HepG2 (cell line): ENCODE results near the gene HOMEZ. TPM values are rescaled to one million over a fixed set of nuclear protein-coding genes. Genes with fewer than 3 reads are reported as not detected.
A peak's percentile ranks its signal among the peaks of the same experiment; 100 is the strongest.

Experiments used
- CC2D1A ChIP-seq: sonication (generic); formaldehyde crosslinking; IDR thresholded peaks from 2 replicates; pipeline ENCODE4 v1.8.1; 2023; ENCODE audit warnings: mild to moderate bottlenecking, missing genetic modification reagents
- DBP ChIP-seq: sonication (generic); formaldehyde crosslinking; IDR thresholded peaks from 2 replicates; pipeline ENCODE4 v1.4.0; 2020; ENCODE audit warnings: missing genetic modification reagents; ENCODE audit errors: not compliant biosample characterization
- FOSL1 ChIP-seq: sonication (generic); formaldehyde crosslinking; IDR thresholded peaks from 2 replicates; pipeline ENCODE4 v1.9.0; 2021; ENCODE audit warnings: missing genetic modification reagents, borderline replicate concordance
- GABPA ChIP-seq, 2 experiments: IDR thresholded peaks; 2 replicates each; pipeline ENCODE4 v1.6.1; 2011 to 2016; ENCODE audit warnings: low read depth in 2 of 2, low read length in 1 of 2, missing biosample characterization in 1 of 2, missing genetic modification characterization in 1 of 2
- ISL2 ChIP-seq: sonication (generic); formaldehyde crosslinking; IDR thresholded peaks from 2 replicates; pipeline ENCODE4 v1.5.0; 2020; ENCODE audit warnings: missing genetic modification reagents
- MTF2 ChIP-seq: sonication (generic); formaldehyde crosslinking; IDR thresholded peaks from 2 replicates; pipeline ENCODE4 v1.5.0; 2020; ENCODE audit warnings: missing genetic modification reagents, borderline replicate concordance
- NFE2L1 ChIP-seq: sonication (generic); formaldehyde crosslinking; IDR thresholded peaks from 2 replicates; pipeline ENCODE4 v1.4.0; 2020; ENCODE audit warnings: missing genetic modification reagents, mild to moderate bottlenecking, borderline replicate concordance
- PBX2 ChIP-seq: IDR thresholded peaks from 2 replicates; pipeline ENCODE4 v1.6.1; 2016; ENCODE audit warnings: control low read depth
- PLRG1 ChIP-seq: fragments of 450-650 bp; conservative IDR thresholded peaks from 2 replicates; pipeline ENCODE4 v1.6.1; 2016
- PRMT3 ChIP-seq: sonication (generic); formaldehyde crosslinking; IDR thresholded peaks from 2 replicates; pipeline ENCODE4 v1.8.1; 2022; ENCODE audit warnings: low read depth, mild to moderate bottlenecking, moderate library complexity, missing genetic modification reagents, borderline replicate concordance
- ZBTB49 ChIP-seq: sonication (generic); formaldehyde crosslinking; IDR thresholded peaks from 2 replicates; pipeline ENCODE4 v1.4.0; 2020; ENCODE audit warnings: missing genetic modification reagents, borderline replicate concordance
- ZFP91 ChIP-seq: sonication (generic); formaldehyde crosslinking; IDR thresholded peaks from 2 replicates; pipeline ENCODE4 v1.9.0; 2022; ENCODE audit warnings: missing genetic modification reagents, mild to moderate bottlenecking, borderline replicate concordance
- ZNF644 ChIP-seq: IDR thresholded peaks from 2 replicates; pipeline ENCODE4 v1.6.1; 2016; ENCODE audit warnings: low read depth
- ZNF7 ChIP-seq: IDR thresholded peaks from 2 replicates; pipeline ENCODE4 v1.6.1; 2016; ENCODE audit warnings: missing biosample characterization, missing genetic modification reagents
- polyA plus RNA-seq, 8 experiments: library from polyadenylated mRNA; depleted of rRNA in 3 of 8; stranded (reverse) in 7 of 8; unstranded in 1 of 8; fragments of >200 nt; fragmentation: Illumina TruSeq in 4 of 8; extraction: Trizol in 4 of 8; gene quantifications; 2 replicates each; pipeline versions ENCODE4 v1.2.1 to v1.2.3, GENCODE V29; 2011 to 2016; ENCODE audit warnings: low read depth in 4 of 8, missing spikeins in 1 of 8, mixed read lengths in 1 of 8; ENCODE audit not compliant: insufficient read depth in 1 of 8
- total RNA-seq, 5 experiments: library from RNA; depleted of rRNA; stranded (reverse); fragments of >200 nt; fragmentation: Illumina TruSeq; extraction: Trizol; gene quantifications; 2 replicates each; pipeline ENCODE4 v1.2.3, GENCODE V29; 2016; ENCODE audit warnings: low read depth in 1 of 5
- TF ChIP-seq, protein P1 (sequence below): sonication (generic); formaldehyde crosslinking; IDR thresholded peaks from 2 replicates; pipeline ENCODE4 v1.8.0; 2022; ENCODE audit warnings: mild to moderate bottlenecking, missing genetic modification reagents
- TF ChIP-seq, protein P2 (sequence below): sonication (generic); formaldehyde crosslinking; IDR thresholded peaks from 2 replicates; pipeline ENCODE4 v1.5.0; 2020; ENCODE audit warnings: mild to moderate bottlenecking, missing genetic modification reagents, borderline replicate concordance
- TF ChIP-seq, protein P3 (sequence below): sonication (generic); formaldehyde crosslinking; IDR thresholded peaks from 2 replicates; pipeline ENCODE4 v1.5.0; 2020; ENCODE audit warnings: missing genetic modification reagents

The HOMEZ gene
- total and polyA plus RNA-seq, 2 of the 13 experiments (the other 11 are each of a cell fraction or from before 2014, with no cell fraction given), result 14.5 to 31.8 TPM

- TF ChIP-seq ZBTB49 (CRISPR knock-in tag) (no peak), GABPA (IDR thresholded peaks at IDR 0.05; ENCODE audit: low read depth, low read length) (no peak), GABPA (CRISPR knock-in tag; IDR thresholded peaks at IDR 0.05; ENCODE audit: low read depth) (no peak), ZNF644 (CRISPR knock-in tag) (0 out of 2 replicates have a peak, but pooled peaks have one; percentile 43), FOSL1 (no peak), ZNF7 (CRISPR knock-in tag) (no peak), ZFP91 (CRISPR knock-in tag) (peak; percentile 72; the same call in 1 of the 2 replicates), NFE2L1 (CRISPR knock-in tag) (0 out of 2 replicates have a peak, but pooled peaks have one; percentile 57), MTF2 (CRISPR knock-in tag) (no peak), PLRG1 (no peak), PRMT3 (CRISPR knock-in tag) (no peak), DBP (no peak), PBX2 (CRISPR knock-in tag) (no peak), ISL2 (CRISPR knock-in tag) (no peak), CC2D1A (CRISPR knock-in tag) (0 out of 2 replicates have a peak, but pooled peaks have one; percentile 83)
- TF ChIP-seq, protein P1, sequence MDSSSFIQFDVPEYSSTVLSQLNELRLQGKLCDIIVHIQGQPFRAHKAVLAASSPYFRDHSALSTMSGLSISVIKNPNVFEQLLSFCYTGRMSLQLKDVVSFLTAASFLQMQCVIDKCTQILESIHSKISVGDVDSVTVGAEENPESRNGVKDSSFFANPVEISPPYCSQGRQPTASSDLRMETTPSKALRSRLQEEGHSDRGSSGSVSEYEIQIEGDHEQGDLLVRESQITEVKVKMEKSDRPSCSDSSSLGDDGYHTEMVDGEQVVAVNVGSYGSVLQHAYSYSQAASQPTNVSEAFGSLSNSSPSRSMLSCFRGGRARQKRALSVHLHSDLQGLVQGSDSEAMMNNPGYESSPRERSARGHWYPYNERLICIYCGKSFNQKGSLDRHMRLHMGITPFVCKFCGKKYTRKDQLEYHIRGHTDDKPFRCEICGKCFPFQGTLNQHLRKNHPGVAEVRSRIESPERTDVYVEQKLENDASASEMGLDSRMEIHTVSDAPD (CRISPR knock-in tag), result no peak
- TF ChIP-seq, protein P2, sequence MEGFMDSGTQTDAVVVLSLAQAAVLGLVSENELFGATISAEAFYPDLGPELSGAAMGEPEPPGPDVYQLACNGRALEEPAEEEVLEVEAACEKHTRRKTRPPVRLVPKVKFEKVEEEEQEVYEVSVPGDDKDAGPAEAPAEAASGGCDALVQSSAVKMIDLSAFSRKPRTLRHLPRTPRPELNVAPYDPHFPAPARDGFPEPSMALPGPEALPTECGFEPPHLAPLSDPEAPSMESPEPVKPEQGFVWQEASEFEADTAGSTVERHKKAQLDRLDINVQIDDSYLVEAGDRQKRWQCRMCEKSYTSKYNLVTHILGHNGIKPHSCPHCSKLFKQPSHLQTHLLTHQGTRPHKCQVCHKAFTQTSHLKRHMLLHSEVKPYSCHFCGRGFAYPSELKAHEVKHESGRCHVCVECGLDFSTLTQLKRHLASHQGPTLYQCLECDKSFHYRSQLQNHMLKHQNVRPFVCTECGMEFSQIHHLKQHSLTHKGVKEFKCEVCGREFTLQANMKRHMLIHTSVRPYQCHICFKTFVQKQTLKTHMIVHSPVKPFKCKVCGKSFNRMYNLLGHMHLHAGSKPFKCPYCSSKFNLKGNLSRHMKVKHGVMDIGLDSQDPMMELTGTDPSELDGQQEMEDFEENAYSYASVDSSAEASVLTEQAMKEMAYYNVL (CRISPR knock-in tag), result no peak
- TF ChIP-seq, protein P3, sequence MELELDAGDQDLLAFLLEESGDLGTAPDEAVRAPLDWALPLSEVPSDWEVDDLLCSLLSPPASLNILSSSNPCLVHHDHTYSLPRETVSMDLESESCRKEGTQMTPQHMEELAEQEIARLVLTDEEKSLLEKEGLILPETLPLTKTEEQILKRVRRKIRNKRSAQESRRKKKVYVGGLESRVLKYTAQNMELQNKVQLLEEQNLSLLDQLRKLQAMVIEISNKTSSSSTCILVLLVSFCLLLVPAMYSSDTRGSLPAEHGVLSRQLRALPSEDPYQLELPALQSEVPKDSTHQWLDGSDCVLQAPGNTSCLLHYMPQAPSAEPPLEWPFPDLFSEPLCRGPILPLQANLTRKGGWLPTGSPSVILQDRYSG (CRISPR knock-in tag), result no peak
Measured at GRCh38 chr14:23237772-23238594, 47.9 kb downstream of the HOMEZ start, which contains the start of gene RNF212B (continued).
